Measurements from ENCODE around the gene SELENON. TPM values are rescaled to one million over a fixed set of nuclear protein-coding genes. Genes with fewer than 3 reads are reported as not detected.

The SELENON gene
- total and polyA plus RNA-seq, 2 experiments from 2014 or later = 9.0 to 49.7 TPM

GRCh38 chr1:25772164-25772563 lies 27.8 kb upstream of the SELENON start:
- no peak for DNase-seq
- no peaks in the 10 kb centered on the region for H3K9me2 ChIP-seq (ENCODE audit: insufficient read depth)
- H4K20me1 ChIP-seq (ENCODE audit: insufficient read depth) = no peaks in the 10 kb centered on the region
- no peak overlapping the region for H2AFZ ChIP-seq
- in situ Hi-C loops (cut with MboI) = no loop called here
- no peaks in the 10 kb centered on the region for H3K36me3 ChIP-seq (ENCODE audit: low read depth)
- no peak for TF ChIP-seq EZH2 (IDR thresholded peaks at IDR 0.05; ENCODE audit: insufficient read depth, poor library complexity, severe bottlenecking)
- no peak for TF ChIP-seq EZH2phosphoT487 (IDR thresholded peaks at IDR 0.05; ENCODE audit: insufficient read depth, low read depth)
- no peak overlapping the region for H3K4me2 ChIP-seq (ENCODE audit: unreplicated experiment)
- WGBS, 2 experiments (ENCODE audit: low coverage in 1 of 2, low lambda C conversion rate in 2 of 2, missing lambda C conversion rate in 2 of 2) = 96 to 100% methylated on average over 5 of the region's 5 CpGs
- H3K79me2 ChIP-seq (ENCODE audit: insufficient read depth) = no peaks in the 10 kb centered on the region
- no peak overlapping the region for H3K27ac ChIP-seq
- H3K4me3 ChIP-seq = no peak overlapping the region
- H3K9me3 ChIP-seq (ENCODE audit: low read depth) = no peaks in the 10 kb centered on the region
- no peaks in the 10 kb centered on the region for H3K27me3 ChIP-seq (replicated peaks; ENCODE audit: insufficient read depth)
- H3K9ac ChIP-seq = no peak overlapping the region
- H3F3A ChIP-seq (ENCODE audit: insufficient read depth) = no peaks in the 10 kb centered on the region
- H3K4me1 ChIP-seq (ENCODE audit: insufficient read depth) = no peaks in the 10 kb centered on the region

- in situ Hi-C loops (cut with MboI) = no loop called here
- no peaks in the 10 kb centered on the region for H3K4me1 ChIP-seq (ENCODE audit: insufficient read depth)
- no peak overlapping the region for H3K4me3 ChIP-seq
- H3K27ac ChIP-seq = no peak overlapping the region
- no peaks in the 10 kb centered on the region for H3K9me3 ChIP-seq (ENCODE audit: low read depth)
- no peak for DNase-seq
- no peaks in the 10 kb centered on the region for H3K79me2 ChIP-seq (ENCODE audit: insufficient read depth)
- no peaks in the 10 kb centered on the region for H3K36me3 ChIP-seq (ENCODE audit: low read depth)
- no peak for TF ChIP-seq EZH2 (IDR thresholded peaks at IDR 0.05; ENCODE audit: insufficient read depth, poor library complexity, severe bottlenecking)
- no peak for TF ChIP-seq EZH2phosphoT487 (IDR thresholded peaks at IDR 0.05; ENCODE audit: insufficient read depth, low read depth)
- H3K27me3 ChIP-seq (replicated peaks; ENCODE audit: insufficient read depth) = no peaks in the 10 kb centered on the region
- H3K4me2 ChIP-seq (ENCODE audit: unreplicated experiment) = no peak overlapping the region
- no peak overlapping the region for H3K9ac ChIP-seq
- no peaks in the 10 kb centered on the region for H3F3A ChIP-seq (ENCODE audit: insufficient read depth)
- H4K20me1 ChIP-seq (ENCODE audit: insufficient read depth) = no peaks in the 10 kb centered on the region
- WGBS, 2 experiments (ENCODE audit: low coverage in 1 of 2, low lambda C conversion rate in 2 of 2, missing lambda C conversion rate in 2 of 2) = 84 to 88% methylated on average over 5 of the region's 5 CpGs
- H2AFZ ChIP-seq = no peak overlapping the region
- no peaks in the 10 kb centered on the region for H3K9me2 ChIP-seq (ENCODE audit: insufficient read depth)
Measured at GRCh38 chr1:25772692-25773245, 27.2 kb upstream of the SELENON start.

- H3K4me3 ChIP-seq = no peak overlapping the region
- H3K4me2 ChIP-seq (ENCODE audit: unreplicated experiment) = no peak overlapping the region
- WGBS, 2 experiments (ENCODE audit: low coverage in 1 of 2, low lambda C conversion rate in 2 of 2, missing lambda C conversion rate in 2 of 2) = 87 to 88% methylated on average over 4 of the region's 4 CpGs
- H3K27ac ChIP-seq = no peak overlapping the region
- TF ChIP-seq EZH2 (IDR thresholded peaks at IDR 0.05; ENCODE audit: insufficient read depth, poor library complexity, severe bottlenecking) (no peak), EZH2phosphoT487 (IDR thresholded peaks at IDR 0.05; ENCODE audit: insufficient read depth, low read depth) (no peak)
- H3K9me2 ChIP-seq (ENCODE audit: insufficient read depth) = no peaks in the 10 kb centered on the region
- no peak overlapping the region for H2AFZ ChIP-seq
- H3K4me1 ChIP-seq (ENCODE audit: insufficient read depth) = no peaks in the 10 kb centered on the region
- H3K9ac ChIP-seq = no peak overlapping the region
- no peaks in the 10 kb centered on the region for H3K27me3 ChIP-seq (replicated peaks; ENCODE audit: insufficient read depth)
- in situ Hi-C loops (cut with MboI) = no loop called here
- H4K20me1 ChIP-seq (ENCODE audit: insufficient read depth) = no peaks in the 10 kb centered on the region
- no peaks in the 10 kb centered on the region for H3K36me3 ChIP-seq (ENCODE audit: low read depth)
- no peaks in the 10 kb centered on the region for H3F3A ChIP-seq (ENCODE audit: insufficient read depth)
- peak; percentile 26 for DNase-seq
- no peaks in the 10 kb centered on the region for H3K79me2 ChIP-seq (ENCODE audit: insufficient read depth)
- no peaks in the 10 kb centered on the region for H3K9me3 ChIP-seq (ENCODE audit: low read depth)
Measured at GRCh38 chr1:25773441-25774125, 26.4 kb upstream of the SELENON start.

DNA sequence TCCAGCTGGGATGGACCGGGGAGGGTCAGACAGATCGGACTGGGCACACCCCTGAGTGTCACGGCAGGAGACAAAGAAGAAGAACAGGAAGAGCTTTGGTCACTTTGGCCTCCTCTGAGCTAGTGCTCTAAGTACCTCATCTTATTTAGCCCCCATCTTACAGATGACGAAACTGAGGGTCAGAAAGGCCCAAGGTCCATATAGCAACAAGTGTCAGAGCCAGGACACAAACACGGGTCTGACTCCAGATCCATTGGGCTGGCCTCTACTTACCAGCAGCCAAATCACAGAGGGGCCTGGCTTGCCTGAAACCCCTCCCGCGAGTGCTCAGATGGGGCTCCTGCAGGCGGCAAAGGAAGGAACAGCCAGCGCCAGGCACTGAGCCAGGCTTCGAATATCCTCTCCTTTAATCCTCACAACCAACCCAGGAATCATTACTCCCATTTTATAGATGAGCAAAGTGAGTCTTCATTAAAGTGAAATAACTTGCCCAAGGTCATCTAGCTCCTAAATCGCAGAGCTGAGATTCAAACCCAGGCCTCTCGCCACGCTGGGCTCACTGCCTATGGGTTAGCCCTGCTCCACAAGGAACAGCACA lies 25.7 kb upstream of the SELENON start:
- Histone ChIP-seq H3K9ac (no peak overlapping the region), H2AFZ (no peak overlapping the region), H3K27me3 (replicated peaks; ENCODE audit: insufficient read depth) (no peaks in the 10 kb centered on the region), H3K4me3 (no peak overlapping the region), H4K20me1 (ENCODE audit: insufficient read depth) (no peaks in the 10 kb centered on the region), H3K79me2 (ENCODE audit: insufficient read depth) (no peaks in the 10 kb centered on the region), H3K4me1 (ENCODE audit: insufficient read depth) (no peaks in the 10 kb centered on the region), H3K27ac (no peak overlapping the region), H3F3A (ENCODE audit: insufficient read depth) (no peaks in the 10 kb centered on the region), H3K4me2 (ENCODE audit: unreplicated experiment) (no peak overlapping the region), H3K9me3 (ENCODE audit: low read depth) (no peaks in the 10 kb centered on the region), H3K9me2 (ENCODE audit: insufficient read depth) (no peaks in the 10 kb centered on the region), H3K36me3 (ENCODE audit: low read depth) (no peaks in the 10 kb centered on the region)
- in situ Hi-C loops (cut with MboI) = no loop called here
- DNase-seq = no peak
- TF ChIP-seq EZH2phosphoT487 (IDR thresholded peaks at IDR 0.05; ENCODE audit: insufficient read depth, low read depth) (no peak), EZH2 (IDR thresholded peaks at IDR 0.05; ENCODE audit: insufficient read depth, poor library complexity, severe bottlenecking) (no peak)
- 82 to 86% methylated on average over 13 of the region's 13 CpGs for WGBS, 2 experiments (ENCODE audit: low coverage in 1 of 2, low lambda C conversion rate in 2 of 2, missing lambda C conversion rate in 2 of 2)

All from GM23248 (cell line).